Colonic mucosa (tissue), 4 donors: ENCODE data around the gene JMY. TPM values are rescaled to one million over a fixed set of nuclear protein-coding genes. Genes with fewer than 3 reads are reported as not detected.

Experiments used
- DNase-seq: peaks from one replicate; pipeline ENCODE4 v3.0.0-alpha.2; 2020
- H3K27ac ChIP-seq: fragments of 200-600 bp; one replicate; pipeline ENCODE4 v1.8.0; 2021
- H3K27me3 ChIP-seq: fragments of 200-600 bp; one replicate; pipeline ENCODE4 v1.8.0; 2021
- H3K36me3 ChIP-seq: fragments of 200-600 bp; one replicate; pipeline ENCODE4 v1.8.0; 2021
- H3K4me1 ChIP-seq: fragments of 200-600 bp; one replicate; pipeline ENCODE4 v1.8.0; 2021; ENCODE audit warnings: mild to moderate bottlenecking
- H3K4me3 ChIP-seq: fragments of 200-600 bp; one replicate; pipeline ENCODE4 v1.8.0; 2021
- H3K9ac ChIP-seq, 2 donors: one replicate each; pipeline ENCODE4 v1.7.0; 2013; ENCODE audit warnings: control low read depth in 2 of 2, low read depth in 2 of 2, low read length in 2 of 2
- H3K9me3 ChIP-seq: fragments of 200-600 bp; one replicate; pipeline ENCODE4 v1.8.0; 2021
- CTCF ChIP-seq: fragments of 200-600 bp; IDR thresholded peaks from one replicate; pipeline ENCODE4 v1.8.0; 2022; ENCODE audit warnings: antibody characterized with exemption, mild to moderate bottlenecking
- intact Hi-C: fragments of 100-400 bp; cut with DNase I; formaldehyde crosslinking; loops from one replicate; pipeline ENCODE4 v1.14.1; 2022
- total RNA-seq, 2 donors: library from RNA; stranded (reverse); fragmentation: NEBNext Ultra II Directional in 1 of 2; extraction: Animal tissue kit (Norgen Biotek cat#: 25700) in 1 of 2; gene quantifications; one replicate each; pipeline ENCODE4 v1.2.1, GENCODE V29; 2021
- donor health status: healthy.
- donor health status: DM: no; HTN: no; CAD: no.
- donor health status: DM: no; HTN: no; CAD: no.

JMY gene
- total RNA-seq, 2 donors from 2014 or later: 4.7 to 8.0 TPM

- H3K4me3 ChIP-seq: peak overlapping the region; percentile 73
- no peak for TF ChIP-seq CTCF
- intact Hi-C loops: no loop called here
- no peaks in the 10 kb centered on the region for H3K9me3 ChIP-seq
- H3K9ac ChIP-seq: peak overlapping the region; percentile 87 to 96
- no peak for DNase-seq
- H3K27ac ChIP-seq: peak overlapping the region; percentile 87
- H3K27me3 ChIP-seq: no peaks in the 10 kb centered on the region
- H3K36me3 ChIP-seq: no peaks in the 10 kb centered on the region
- peaks cover 3% of the 10 kb centered on the region for H3K4me1 ChIP-seq
These were observed 2.0 kb downstream of the JMY start for GRCh38 chr5:79237740-79238560.

- Histone ChIP-seq H3K4me1 (peaks cover 3% of the 10 kb centered on the region), H3K9ac (no peak overlapping the region), H3K27me3 (no peaks in the 10 kb centered on the region), H3K36me3 (no peaks in the 10 kb centered on the region), H3K4me3 (no peak overlapping the region), H3K27ac (no peak overlapping the region), H3K9me3 (no peaks in the 10 kb centered on the region)
- TF ChIP-seq CTCF: no peak
- no peak for DNase-seq
- intact Hi-C loops: no loop called here
These were observed 4.6 kb downstream of the JMY start for GRCh38 chr5:79240561-79240960.

GRCh38 chr5:79241535-79241979 lies 5.6 kb downstream of the JMY start:
- H3K4me1 ChIP-seq: peaks cover 3% of the 10 kb centered on the region
- no peaks in the 10 kb centered on the region for H3K27me3 ChIP-seq
- H3K27ac ChIP-seq: no peak overlapping the region
- no peak for TF ChIP-seq CTCF
- no peaks in the 10 kb centered on the region for H3K36me3 ChIP-seq
- H3K9ac ChIP-seq: no peak overlapping the region
- H3K9me3 ChIP-seq: no peaks in the 10 kb centered on the region
- intact Hi-C loops: no loop called here
- DNase-seq: no peak
- no peak overlapping the region for H3K4me3 ChIP-seq

- intact Hi-C loops: no loop called here
These were observed 6.5 kb downstream of the JMY start for GRCh38 chr5:79242242-79243039.

More at GRCh38 chr5:79242242-79243039, 6.5 kb downstream of the JMY start:
- H3K9ac ChIP-seq: no peak overlapping the region
- H3K36me3 ChIP-seq: no peaks in the 10 kb centered on the region
- peaks cover 3% of the 10 kb centered on the region for H3K4me1 ChIP-seq
- H3K9me3 ChIP-seq: no peaks in the 10 kb centered on the region
- H3K27ac ChIP-seq: no peak overlapping the region
- H3K4me3 ChIP-seq: no peak overlapping the region
- no peak for DNase-seq
- no peak for TF ChIP-seq CTCF
- H3K27me3 ChIP-seq: no peaks in the 10 kb centered on the region
